Aorta (tissue), 5 donors: ENCODE results near the gene SH3BGRL2. TPM values are rescaled to one million over a fixed set of nuclear protein-coding genes. Genes with fewer than 3 reads are reported as not detected.

Experiments used
- ATAC-seq: fragments of 200-7000 bp; cut with Tn5 transposase; one replicate; pipeline ENCODE4 v1.9.1; 2022; ENCODE audit warnings: moderate library complexity; ENCODE audit not compliant: low FRiP score
- DNase-seq, 2 donors: peaks; one replicate each; pipeline ENCODE4 v3.0.0-alpha.2; 2020
- H3K27ac ChIP-seq, 2 donors: one replicate each; pipeline ENCODE4 v1.5.1; 2013; ENCODE audit warnings: low read length in 2 of 2, mild to moderate bottlenecking in 2 of 2, moderate library complexity in 2 of 2, control low read depth in 1 of 2, inconsistent platforms in 1 of 2, low read depth in 1 of 2
- H3K27me3 ChIP-seq, 2 donors: one replicate each; pipeline ENCODE4 v1.6.1; 2013; ENCODE audit warnings: control low read depth in 1 of 2, low read length in 1 of 2, mild to moderate bottlenecking in 1 of 2, moderate library complexity in 1 of 2; ENCODE audit not compliant: insufficient read depth in 2 of 2, control insufficient read depth in 1 of 2
- H3K36me3 ChIP-seq, 2 donors: one replicate each; pipeline ENCODE4 v1.6.1; 2013; ENCODE audit warnings: control low read depth in 1 of 2, low read length in 1 of 2, mild to moderate bottlenecking in 1 of 2; ENCODE audit not compliant: insufficient read depth in 2 of 2, control insufficient read depth in 1 of 2
- H3K4me1 ChIP-seq, 2 donors: one replicate each; pipeline ENCODE4 v1.6.1; 2013; ENCODE audit warnings: low read length in 2 of 2, control low read depth in 1 of 2, mild to moderate bottlenecking in 1 of 2, moderate library complexity in 1 of 2; ENCODE audit not compliant: insufficient read depth in 2 of 2, control insufficient read depth in 1 of 2
- H3K4me3 ChIP-seq, 2 donors: one replicate each; pipeline ENCODE4 v1.5.1; 2013; ENCODE audit warnings: low read length in 2 of 2, control low read depth in 1 of 2, mild to moderate bottlenecking in 1 of 2
- H3K9me3 ChIP-seq: one replicate; pipeline ENCODE4 v1.6.1; 2013; ENCODE audit warnings: mild to moderate bottlenecking, low read length; ENCODE audit not compliant: control insufficient read depth
- WGBS, 2 donors: extraction: QIAGEN DNeasy Blood & Tissue Kit; methylation state at CpG; one replicate each; pipeline ENCODE4 v1.1.7; 2013; 5-methylcytosine and 5-hydroxymethylcytosine counted together
- intact Hi-C, 2 donors: fragments of 100-400 bp; cut with DNase I; formaldehyde crosslinking; loops; one replicate each; pipeline versions ENCODE4 v1.14.2 to v1.15.0; 2022
- polyA plus RNA-seq, 2 donors: library from polyadenylated mRNA; stranded (reverse); fragments of 200-250 nt; gene quantifications; one replicate each; pipeline ENCODE4 v1.2.3, GENCODE V29; 2013
- total RNA-seq, 2 donors: library from RNA; stranded (reverse); fragmentation: NEBNext Ultra II Directional; extraction: Animal tissue kit (Norgen Biotek cat#: 25700); gene quantifications; one replicate each; pipeline ENCODE4 v1.2.1, GENCODE V29; 2021
- donor health status: healthy with polysubstance abuse.
- donor health status: Bipolar disorder and iron deficiency.
- donor health status: DM: no; HTN: no; CAD: no.
- donor health status: DM: no; HTN: no; CAD: no.
- donor health status: DM: yes; HTN: yes; CAD: no.

SH3BGRL2 gene
- total and polyA plus RNA-seq, 4 donors, result 1.8 to 23.7 (median 20.8) TPM

DNA sequence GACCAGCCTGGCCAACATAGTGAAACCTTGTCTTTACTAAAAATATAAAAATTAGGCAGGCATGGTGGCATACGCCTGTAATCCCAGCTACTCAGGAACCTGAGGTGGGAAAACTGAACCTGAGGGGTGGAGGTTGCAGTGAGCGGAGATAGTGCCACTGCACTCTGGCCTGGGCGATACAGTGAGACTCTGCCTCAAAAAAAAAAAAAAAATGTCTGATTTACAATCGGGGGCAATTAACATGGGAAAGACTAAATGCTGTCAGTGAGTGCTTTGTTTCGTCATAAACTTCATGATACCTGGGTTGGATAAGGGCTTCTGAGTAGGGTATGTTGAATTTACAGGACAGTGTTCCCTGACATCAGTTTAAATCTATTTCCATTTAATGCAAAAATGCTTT, 8.0 kb upstream of the SH3BGRL2 start:
- intact Hi-C loops, result no loop called here
- WGBS, 2 donors, result 93% methylated on average over 5 of the region's 5 CpGs
- no peak overlapping the region for H3K27ac ChIP-seq

GRCh38 chr6:79625746-79626145, 5.4 kb upstream of the SH3BGRL2 start:
- Histone ChIP-seq H3K9me3 (no peaks in the 10 kb centered on the region), H3K27me3 (no peaks in the 10 kb centered on the region), H3K4me1 (no peaks in the 10 kb centered on the region), H3K36me3 (no peaks in the 10 kb centered on the region), H3K4me3 (no peak overlapping the region), H3K27ac (no peak overlapping the region)
- intact Hi-C loops, result no loop called here
- ATAC-seq (no peak), DNase-seq (no peak)

More for the DNA sequence above, 8.0 kb upstream of the SH3BGRL2 start:
- no peaks in the 10 kb centered on the region for H3K9me3 ChIP-seq
- H3K4me3 ChIP-seq, result no peak overlapping the region
- no peaks in the 10 kb centered on the region for H3K36me3 ChIP-seq
- ATAC-seq (no peak), DNase-seq (no peak)
- no peaks in the 10 kb centered on the region for H3K4me1 ChIP-seq
- H3K27me3 ChIP-seq, result no peaks in the 10 kb centered on the region

- H3K4me1 ChIP-seq, result no peaks in the 10 kb centered on the region
- intact Hi-C loops, result no loop called here
- no peaks in the 10 kb centered on the region for H3K36me3 ChIP-seq
- no peak overlapping the region for H3K27ac ChIP-seq
- H3K27me3 ChIP-seq, result no peaks in the 10 kb centered on the region
- no peak overlapping the region for H3K4me3 ChIP-seq
- DNase-seq (no peak), ATAC-seq (no peak)
- no peaks in the 10 kb centered on the region for H3K9me3 ChIP-seq
- 92 to 94% methylated on average over 3 of the region's 3 CpGs for WGBS, 2 donors
These were observed 4.3 kb upstream of the SH3BGRL2 start for GRCh38 chr6:79626811-79627210.

DNA sequence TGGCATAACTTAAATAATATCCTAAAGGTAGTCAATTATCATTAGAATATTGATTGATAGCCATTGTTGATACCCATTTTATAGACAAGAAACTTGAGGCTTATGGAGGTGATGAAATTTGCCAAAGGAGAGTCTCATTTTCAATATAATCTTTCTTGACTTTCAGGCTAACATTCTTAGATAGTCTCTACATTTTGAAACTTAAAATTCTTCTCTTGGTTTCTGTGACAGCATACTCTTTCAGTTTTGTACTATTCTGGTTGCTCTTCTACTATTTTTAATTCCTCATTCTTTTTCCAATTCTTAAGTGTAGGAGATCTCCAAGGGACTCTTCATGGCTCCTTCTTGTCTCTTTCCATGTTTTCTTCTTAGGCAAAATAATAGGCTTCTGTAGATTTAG, 3.7 kb upstream of the SH3BGRL2 start:
- no peak overlapping the region for H3K27ac ChIP-seq
- no peaks in the 10 kb centered on the region for H3K27me3 ChIP-seq
- intact Hi-C loops, result no loop called here
- no peak for DNase-seq
- H3K9me3 ChIP-seq, result no peaks in the 10 kb centered on the region
- no peaks in the 10 kb centered on the region for H3K36me3 ChIP-seq
- H3K4me3 ChIP-seq, result no peak overlapping the region
- no peaks in the 10 kb centered on the region for H3K4me1 ChIP-seq
- no peak for ATAC-seq

- intact Hi-C loops, result no loop called here
- no peaks in the 10 kb centered on the region for H3K9me3 ChIP-seq
- H3K4me3 ChIP-seq, result no peak overlapping the region
- DNase-seq (no peak), ATAC-seq (no peak)
- WGBS, 2 donors, result 97 to 99% methylated on average over 5 of the region's 5 CpGs
- H3K27me3 ChIP-seq, result no peaks in the 10 kb centered on the region
- no peak overlapping the region for H3K27ac ChIP-seq
- H3K36me3 ChIP-seq, result no peaks in the 10 kb centered on the region
- H3K4me1 ChIP-seq, result no peaks in the 10 kb centered on the region
These were observed 2.5 kb upstream of the SH3BGRL2 start for GRCh38 chr6:79628466-79629288.

- intact Hi-C loops, result no loop called here
- DNase-seq (no peak), ATAC-seq (peak; percentile 14)
- no peak overlapping the region for H3K27ac ChIP-seq
- H3K9me3 ChIP-seq, result no peaks in the 10 kb centered on the region
- peak overlapping the region; percentile 77 to 91 for H3K4me3 ChIP-seq
- no peaks in the 10 kb centered on the region for H3K27me3 ChIP-seq
- 38 to 42% methylated on average over 8 of the region's 8 CpGs for WGBS, 2 donors
- no peaks in the 10 kb centered on the region for H3K36me3 ChIP-seq
- peaks cover 0 to 4% of the 10 kb centered on the region in 2 donors for H3K4me1 ChIP-seq
These were observed 698 bp upstream of the SH3BGRL2 start for GRCh38 chr6:79630380-79630882.

DNA sequence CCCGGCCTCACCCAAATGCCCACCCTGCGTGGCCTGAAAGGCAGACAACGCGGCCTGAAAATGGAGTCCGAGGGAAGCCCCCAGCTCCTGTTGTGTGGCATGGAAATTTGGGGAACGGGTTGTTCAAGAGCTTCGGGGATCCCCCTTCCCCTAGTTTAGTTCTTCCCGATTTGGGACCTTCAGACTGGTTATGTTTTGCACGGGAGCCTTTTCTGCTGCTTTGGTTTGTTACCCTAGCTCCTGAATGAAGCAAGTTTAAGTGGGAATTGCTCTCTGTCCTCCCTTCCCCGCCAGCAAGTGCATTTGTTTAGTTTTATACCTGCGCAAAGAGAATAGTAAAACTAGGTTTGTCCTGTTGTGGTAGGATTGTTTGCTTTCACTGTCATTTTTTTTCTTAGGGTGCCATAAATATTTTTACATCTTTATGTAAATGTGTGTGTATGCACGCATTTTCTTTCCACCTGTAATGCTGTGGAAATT, 604 bp downstream of the SH3BGRL2 start:
- intact Hi-C loops, result no loop called here
- H3K4me1 ChIP-seq, result peaks cover 0 to 4% of the 10 kb centered on the region in 2 donors
- no peaks in the 10 kb centered on the region for H3K36me3 ChIP-seq
- peak overlapping the region; percentile 77 to 91 for H3K4me3 ChIP-seq
- H3K27ac ChIP-seq, result no peak overlapping the region
- no peaks in the 10 kb centered on the region for H3K27me3 ChIP-seq
- DNase-seq, result no peak
- WGBS, 2 donors, result 22 to 27% methylated on average over 12 of the region's 12 CpGs
- no peaks in the 10 kb centered on the region for H3K9me3 ChIP-seq
- ATAC-seq, result no peak

DNA sequence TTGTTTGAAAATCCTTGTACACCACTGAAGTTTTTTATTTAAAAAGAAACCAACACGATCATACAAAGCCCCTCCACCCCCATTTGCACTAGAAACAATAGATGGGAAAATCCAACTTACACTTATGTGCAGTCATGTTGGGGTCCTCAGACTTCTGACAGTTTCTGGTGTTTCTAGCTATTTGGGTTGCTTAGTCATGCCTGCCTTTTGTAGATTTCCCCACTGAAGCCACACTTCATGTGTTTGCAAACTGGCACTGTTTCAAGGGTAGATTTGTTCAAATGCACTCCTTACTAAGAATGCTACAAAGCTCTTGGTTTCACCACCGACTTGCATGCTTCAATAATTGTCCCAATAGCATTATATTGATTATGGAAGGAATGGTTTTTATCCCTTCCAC, 1.5 kb downstream of the SH3BGRL2 start:
- 85 to 91% methylated on average over 2 of the region's 2 CpGs for WGBS, 2 donors
- H3K27me3 ChIP-seq, result no peaks in the 10 kb centered on the region
- no peak overlapping the region for H3K27ac ChIP-seq
- intact Hi-C loops, result no loop called here
- no peak for DNase-seq
- H3K9me3 ChIP-seq, result no peaks in the 10 kb centered on the region
- ATAC-seq, result no peak
- H3K36me3 ChIP-seq, result no peaks in the 10 kb centered on the region
- H3K4me3 ChIP-seq, result no peak overlapping the region
- H3K4me1 ChIP-seq, result peaks cover 0 to 4% of the 10 kb centered on the region in 2 donors
